GM12878 (cell line): Measurements from ENCODE around the gene FAM131B. TPM values are rescaled to one million over a fixed set of nuclear protein-coding genes. Genes with fewer than 3 reads are reported as not detected.

Experiments
- ATAC-seq: fragments of 200-7000 bp; cut with Tn5 transposase; 3 replicates; pipeline ENCODE4 v1.9.1; 2020; ENCODE audit warnings: mild to moderate bottlenecking, moderate library complexity
- BruUV-seq: library from RNA; stranded (reverse); fragments of 400-500 nt; replicated peaks from 2 replicates; lab custom pipeline; 2021; lab: Mats Ljungman, UMichigan
- CTCF ChIA-PET: fragments of 300-600 bp; sonication (Branson Sonifier 250); formaldehyde crosslinking; extraction: SDS; loops from one replicate; lab custom pipeline; 2021; ENCODE audit warnings: inconsistent platforms; lab: Yijun Ruan, JAX
- POLR2A ChIA-PET: fragments of 350-600 bp; formaldehyde crosslinking; extraction: SDS; loops from one replicate; lab custom pipeline; 2021; ENCODE audit warnings: inconsistent platforms; lab: Charles Lee
- RAD21 ChIA-PET: fragments of 300-600 bp; sonication (Branson Sonifier 250); formaldehyde crosslinking; loops from one replicate; lab custom pipeline; 2023; ENCODE audit warnings: antibody characterized with exemption; ENCODE audit not compliant: unreplicated experiment; lab: Charles Lee
- SMC1A ChIA-PET: fragments of 300-600 bp; sonication (Branson Sonifier 250); formaldehyde crosslinking; loops from one replicate; lab custom pipeline; 2023; ENCODE audit not compliant: unreplicated experiment, uncharacterized antibody; lab: Charles Lee
- DNase-seq: peaks from one replicate; pipeline ENCODE4 v3.0.0-alpha.2; 2011; ENCODE audit warnings: low read depth, low spot score
- FAIRE-seq: peaks from 3 replicates; lab custom pipeline; 2011; peaks lifted over from hg19 to GRCh38; lab: Jason Lieb, UNC
- H2AFZ ChIP-seq: 2 replicates; pipeline ENCODE4 v1.6.0; 2011; ENCODE audit warnings: low read depth, low read length, control low read depth; ENCODE audit not compliant: control insufficient read depth
- H3K27ac ChIP-seq: 2 replicates; pipeline ENCODE4 v1.5.1; 2011; ENCODE audit warnings: control low read depth; ENCODE audit not compliant: control insufficient read depth, insufficient read depth
- H3K27me3 ChIP-seq, 2 experiments: replicated peaks in 1 of 2; 2 replicates each; pipeline versions ENCODE4 v1.6.0 to v1.6.1; 2011; ENCODE audit warnings: low read length in 1 of 2; ENCODE audit not compliant: control insufficient read depth in 2 of 2, insufficient read depth in 2 of 2
- H3K36me3 ChIP-seq, 2 experiments: 2 replicates each; pipeline ENCODE4 v1.5.1; 2011; ENCODE audit warnings: low read length in 1 of 2; ENCODE audit not compliant: control insufficient read depth in 2 of 2, insufficient read depth in 2 of 2
- H3K4me1 ChIP-seq: 2 replicates; pipeline ENCODE4 v1.6.1; 2011; ENCODE audit warnings: mild to moderate bottlenecking, low read length, moderate library complexity, mixed read lengths; ENCODE audit not compliant: control insufficient read depth, insufficient read depth
- H3K4me2 ChIP-seq: 2 replicates; pipeline ENCODE4 v1.6.0; 2011; ENCODE audit warnings: control low read depth; ENCODE audit not compliant: control insufficient read depth, insufficient read depth
- H3K4me3 ChIP-seq: fragments of 200-600 bp; sonication (generic); 2 replicates; pipeline ENCODE4 v1.5.1; 2016
- H3K79me2 ChIP-seq: 2 replicates; pipeline ENCODE4 v1.6.0; 2011; ENCODE audit warnings: low read length; ENCODE audit not compliant: control insufficient read depth, insufficient read depth
- H3K9ac ChIP-seq: 2 replicates; pipeline ENCODE4 v1.8.0; 2011; ENCODE audit warnings: low read length, control low read depth, mixed read lengths; ENCODE audit not compliant: control insufficient read depth, insufficient read depth
- H3K9me3 ChIP-seq: replicated peaks from 3 replicates; pipeline ENCODE4 v1.5.1; 2011; ENCODE audit warnings: mild to moderate bottlenecking, low read length; ENCODE audit not compliant: control insufficient read depth, insufficient read depth
- H4K20me1 ChIP-seq: 2 replicates; pipeline ENCODE4 v1.6.0; 2011; ENCODE audit not compliant: control insufficient read depth, insufficient read depth
- BCL11A ChIP-seq: IDR thresholded peaks from 2 replicates; pipeline ENCODE4 v1.6.1; 2011; ENCODE audit warnings: low read depth, low read length
- CBFB ChIP-seq: IDR thresholded peaks from 2 replicates; pipeline ENCODE4 v1.6.1; 2016; ENCODE audit warnings: antibody characterized with exemption, low read depth
- RELA ChIP-seq: fragments of 450-650 bp; IDR thresholded peaks from 2 replicates; pipeline ENCODE4 v1.8.0; 2014; ENCODE audit warnings: borderline replicate concordance; ENCODE audit not compliant: partially characterized antibody
- ZBTB33 ChIP-seq: fragments of 450-650 bp; IDR thresholded peaks from 2 replicates; pipeline ENCODE4 v1.6.1; 2017; ENCODE audit warnings: mild to moderate bottlenecking
- WGBS: methylation state at CpG from one replicate; pipeline ENCODE4 v1.1.6; 2016; ENCODE audit warnings: low lambda C conversion rate; ENCODE audit not compliant: insufficient replicate concordance, insufficient coverage; ENCODE audit errors: missing lambda C conversion rate; 5-methylcytosine and 5-hydroxymethylcytosine counted together
- in situ Hi-C: fragments of 300-500 bp; cut with MboI; formaldehyde crosslinking; loops from 9 replicates; pipeline ENCODE4 v1.14.3; 2018; ENCODE audit warnings: mixed read lengths
- intact Hi-C: fragments of 100-400 bp; cut with micrococcal nuclease; formaldehyde crosslinking; loops from one replicate; pipeline ENCODE4 v1.14.2; 2022; ENCODE audit not compliant: unreplicated experiment
- polyA plus RNA-seq, 11 experiments: library from polyadenylated mRNA; depleted of rRNA in 4 of 11; unstranded in 6 of 11; stranded (reverse) in 5 of 11; fragments of >200 nt; fragmentation: Nextera tagmentation in 4 of 11; fragmentation: Illumina TruSeq in 1 of 11; extraction: Ambion mirVana in 4 of 11; extraction: Trizol in 1 of 11; gene quantifications; 1 replicate in 1 of 11; 2 replicates in 10 of 11; pipeline versions ENCODE4 v1.2.1 to v1.2.3, GENCODE V29; 2011 to 2016; ENCODE audit warnings: inconsistent platforms in 2 of 11, missing spikeins in 2 of 11, low read depth in 1 of 11
- total RNA-seq, 4 experiments: library from RNA; depleted of rRNA in 3 of 4; stranded (reverse); fragments of >200 nt in 3 of 4; fragmentation: Illumina TruSeq in 1 of 4; extraction: Trizol in 1 of 4; gene quantifications; 2 replicates each; pipeline versions ENCODE4 v1.2.1 to v1.2.3, GENCODE V29; 2013 to 2021
- TF ChIP-seq, protein P1 (sequence below): fragments of 150-350 bp; IDR thresholded peaks from 2 replicates; pipeline ENCODE4 v1.6.1; 2016; ENCODE audit warnings: low read depth, low read length

The FAM131B gene
- total and polyA plus RNA-seq, 10 of the 15 experiments (the other 5 are each of a cell fraction or from before 2014, with no cell fraction given): 0.03 to 0.05 TPM; not detected in 8

GRCh38 chr7:143356414-143357050 is 6.0 kb downstream of the FAM131B start (continued):
- TF ChIP-seq, protein P1, sequence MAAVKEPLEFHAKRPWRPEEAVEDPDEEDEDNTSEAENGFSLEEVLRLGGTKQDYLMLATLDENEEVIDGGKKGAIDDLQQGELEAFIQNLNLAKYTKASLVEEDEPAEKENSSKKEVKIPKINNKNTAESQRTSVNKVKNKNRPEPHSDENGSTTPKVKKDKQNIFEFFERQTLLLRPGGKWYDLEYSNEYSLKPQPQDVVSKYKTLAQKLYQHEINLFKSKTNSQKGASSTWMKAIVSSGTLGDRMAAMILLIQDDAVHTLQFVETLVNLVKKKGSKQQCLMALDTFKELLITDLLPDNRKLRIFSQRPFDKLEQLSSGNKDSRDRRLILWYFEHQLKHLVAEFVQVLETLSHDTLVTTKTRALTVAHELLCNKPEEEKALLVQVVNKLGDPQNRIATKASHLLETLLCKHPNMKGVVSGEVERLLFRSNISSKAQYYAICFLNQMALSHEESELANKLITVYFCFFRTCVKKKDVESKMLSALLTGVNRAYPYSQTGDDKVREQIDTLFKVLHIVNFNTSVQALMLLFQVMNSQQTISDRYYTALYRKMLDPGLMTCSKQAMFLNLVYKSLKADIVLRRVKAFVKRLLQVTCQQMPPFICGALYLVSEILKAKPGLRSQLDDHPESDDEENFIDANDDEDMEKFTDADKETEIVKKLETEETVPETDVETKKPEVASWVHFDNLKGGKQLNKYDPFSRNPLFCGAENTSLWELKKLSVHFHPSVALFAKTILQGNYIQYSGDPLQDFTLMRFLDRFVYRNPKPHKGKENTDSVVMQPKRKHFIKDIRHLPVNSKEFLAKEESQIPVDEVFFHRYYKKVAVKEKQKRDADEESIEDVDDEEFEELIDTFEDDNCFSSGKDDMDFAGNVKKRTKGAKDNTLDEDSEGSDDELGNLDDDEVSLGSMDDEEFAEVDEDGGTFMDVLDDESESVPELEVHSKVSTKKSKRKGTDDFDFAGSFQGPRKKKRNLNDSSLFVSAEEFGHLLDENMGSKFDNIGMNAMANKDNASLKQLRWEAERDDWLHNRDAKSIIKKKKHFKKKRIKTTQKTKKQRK: no peak

GRCh38 chr7:143355450-143356385 is 6.8 kb downstream of the FAM131B start:
- TF ChIP-seq BCL11A (no peak), RELA (no peak), ZBTB33 (peak; percentile 60; the same call in 1 of the 2 replicates), CBFB (no peak)
- TF ChIP-seq, all 136 proteins: peak for 1
- Histone ChIP-seq H3K79me2 (no peaks in the 10 kb centered on the region), H3K27ac (no peak overlapping the region), H3K4me3 (no peak overlapping the region), H3K36me3 (no peaks in the 10 kb centered on the region), H4K20me1 (no peaks in the 10 kb centered on the region), H3K4me1 (no peaks in the 10 kb centered on the region), H3K9ac (no peak overlapping the region), H3K9me3 (no peaks in the 10 kb centered on the region), H3K4me2 (no peak overlapping the region), H2AFZ (no peak overlapping the region), H3K27me3 (peaks cover 4 to 10% of the 10 kb centered on the region in 2 experiments; a peak in 3 of 4 replicates)
- BruUV-seq: no TSS peak
- SMC1A ChIA-PET: interaction anchor here (1.3 kb wide), 1 partner anchor 116 kb away, joined by 4 read pairs; no protein-coding TSS in a partner anchor
- 51% methylated on average over 15 of the region's 16 CpGs for WGBS
- intact Hi-C loops (no loop called here), in situ Hi-C loops (no loop called here)
- RAD21 ChIA-PET: no interaction called here
- CTCF ChIA-PET: no interaction called here
- POLR2A ChIA-PET: interaction anchor here (0.5 to 0.6 kb wide), 2 partner anchors 25 to 116 kb away, joined by 3 to 6 read pairs; no protein-coding TSS in a partner anchor
- no peak for ATAC-seq
- DNase-seq: no peak
- FAIRE-seq: no peak
